Skeletal muscle cell (primary cell): Measurements from ENCODE around the gene BLID.

ENCODE experiments used
- DNase-seq: peaks from one replicate; pipeline ENCODE4 v3.0.0-alpha.2; 2010; ENCODE audit warnings: low read depth
- H3K4me3 ChIP-seq: 2 replicates; pipeline ENCODE4 v1.5.1; 2011; ENCODE audit warnings: low read depth, mild to moderate bottlenecking, control low read depth, low read length, moderate library complexity

The BLID gene

GRCh38 chr11:122108828-122109227, 7.2 kb downstream of the BLID start:
- no peak overlapping the region for H3K4me3 ChIP-seq
- DNase-seq = no peak

- no peak for DNase-seq
Observed at GRCh38 chr11:122108192-122108799, 7.7 kb downstream of the BLID start.

GRCh38 chr11:122107566-122107965, 8.4 kb downstream of the BLID start:
- H3K4me3 ChIP-seq = no peak overlapping the region
- DNase-seq = no peak

More at GRCh38 chr11:122108192-122108799, 7.7 kb downstream of the BLID start:
- no peak overlapping the region for H3K4me3 ChIP-seq

- DNase-seq = no peak
- H3K4me3 ChIP-seq = no peak overlapping the region
Observed at GRCh38 chr11:122107045-122107444, 9.0 kb downstream of the BLID start.

GRCh38 chr11:122105044-122105758, 10.8 kb downstream of the BLID start:
- no peak overlapping the region for H3K4me3 ChIP-seq
- DNase-seq = no peak

- H3K4me3 ChIP-seq = no peak overlapping the region
- no peak for DNase-seq
Observed at GRCh38 chr11:122104341-122104740, 11.7 kb downstream of the BLID start.

- no peak overlapping the region for H3K4me3 ChIP-seq
- no peak for DNase-seq
Observed at GRCh38 chr11:122103726-122104125, 12.3 kb downstream of the BLID start.

GRCh38 chr11:122103321-122103720, 12.7 kb downstream of the BLID start:
- no peak for DNase-seq
- peak overlapping the region; percentile 57 for H3K4me3 ChIP-seq

- H3K4me3 ChIP-seq = peak overlapping the region; percentile 57
- DNase-seq = no peak
Observed at GRCh38 chr11:122102426-122102825, 13.6 kb downstream of the BLID start.

GRCh38 chr11:122101625-122102291, 14.3 kb downstream of the BLID start:
- peak; percentile 74 for DNase-seq
- H3K4me3 ChIP-seq = peak overlapping the region; percentile 57

GRCh38 chr11:122100756-122101080, 15.3 kb downstream of the BLID start:
- peak overlapping the region; percentile 57 for H3K4me3 ChIP-seq
- DNase-seq = no peak

- peak; percentile 43 for DNase-seq
- H3K4me3 ChIP-seq = peak overlapping the region; percentile 57
Observed at GRCh38 chr11:122100037-122100755, 15.8 kb downstream of the BLID start.

GRCh38 chr11:122099374-122100036, 16.5 kb downstream of the BLID start:
- no peak for DNase-seq
- H3K4me3 ChIP-seq = peak overlapping the region; percentile 57

- no peak for DNase-seq
- peak overlapping the region; percentile 57 for H3K4me3 ChIP-seq
Observed at GRCh38 chr11:122098261-122098980, 17.6 kb downstream of the BLID start.

GRCh38 chr11:122097419-122098001, 18.5 kb downstream of the BLID start:
- H3K4me3 ChIP-seq = peak overlapping the region; percentile 57
- DNase-seq = no peak

- no peak for DNase-seq
- H3K4me3 ChIP-seq = peak overlapping the region; percentile 57
Observed at GRCh38 chr11:122096272-122097112, 19.5 kb downstream of the BLID start.

GRCh38 chr11:122095681-122096262, 20.2 kb downstream of the BLID start:
- DNase-seq = no peak
- peak overlapping the region; percentile 57 for H3K4me3 ChIP-seq
